Renal pelvis (tissue), 4 donors: ENCODE data around the gene ADCY2. TPM values are rescaled to one million over a fixed set of nuclear protein-coding genes. Genes with fewer than 3 reads are reported as not detected.
"Not testable (repeated sequence)": the region's sequence is repeated elsewhere in the genome, so short reads cannot be mapped to it uniquely, and the experiment has no call there.

ENCODE experiments used
- DNase-seq: peaks from one replicate; pipeline ENCODE4 v3.0.0-alpha.2; 2013
- polyA plus RNA-seq, 3 donors: library from polyadenylated mRNA; unstranded; fragments of 120-200 nt; gene quantifications; one replicate each; pipeline ENCODE4 v1.2.1, GENCODE V29; 2013; ENCODE audit not compliant: insufficient read length in 3 of 3

ADCY2 gene
- polyA plus RNA-seq, 3 donors = 3.4 to 4.0 (median 3.7) TPM

GRCh38 chr5:7394889-7395431, 978 bp upstream of the ADCY2 start:
- DNase-seq = no peak

GRCh38 chr5:7395432-7395946, 449 bp upstream of the ADCY2 start:
- no peak for DNase-seq

- DNase-seq = no peak
Observed at GRCh38 chr5:7396713-7397454, 946 bp downstream of the ADCY2 start.

- DNase-seq = no peak
Observed at GRCh38 chr5:7397937-7398336, 2.0 kb downstream of the ADCY2 start.

GRCh38 chr5:7398596-7399280, 2.8 kb downstream of the ADCY2 start:
- no peak for DNase-seq

- DNase-seq = no peak
Observed at GRCh38 chr5:7405277-7405676, 9.3 kb downstream of the ADCY2 start.

- no peak for DNase-seq
Observed at GRCh38 chr5:7410936-7411511, 15.1 kb downstream of the ADCY2 start.

- no peak for DNase-seq
Observed at GRCh38 chr5:7412409-7412808, 16.5 kb downstream of the ADCY2 start.

GRCh38 chr5:7415123-7415522, 19.2 kb downstream of the ADCY2 start:
- DNase-seq = no peak

- DNase-seq = no peak
Observed at GRCh38 chr5:7415587-7416535, 19.9 kb downstream of the ADCY2 start.

- DNase-seq = no peak
Observed at GRCh38 chr5:7418276-7418675, 22.3 kb downstream of the ADCY2 start.

GRCh38 chr5:7419367-7419766, 23.4 kb downstream of the ADCY2 start:
- no peak for DNase-seq

- DNase-seq = no peak
Observed at GRCh38 chr5:7419846-7420245, 23.9 kb downstream of the ADCY2 start.

- no peak for DNase-seq
Observed at GRCh38 chr5:7420510-7421280, 24.8 kb downstream of the ADCY2 start.

GRCh38 chr5:7422316-7423106, 26.6 kb downstream of the ADCY2 start:
- no peak for DNase-seq

- DNase-seq = not testable (repeated sequence)
Observed at GRCh38 chr5:7423231-7423630, 27.3 kb downstream of the ADCY2 start.

GRCh38 chr5:7425830-7426229, 29.9 kb downstream of the ADCY2 start:
- DNase-seq = no peak

- DNase-seq = no peak
Observed at GRCh38 chr5:7426284-7426683, 30.3 kb downstream of the ADCY2 start.

GRCh38 chr5:7434914-7435313, 39.0 kb downstream of the ADCY2 start:
- DNase-seq = no peak

GRCh38 chr5:7435503-7435902, 39.6 kb downstream of the ADCY2 start:
- DNase-seq = no peak
